ENCODE data around the gene UTF1.

DNA sequence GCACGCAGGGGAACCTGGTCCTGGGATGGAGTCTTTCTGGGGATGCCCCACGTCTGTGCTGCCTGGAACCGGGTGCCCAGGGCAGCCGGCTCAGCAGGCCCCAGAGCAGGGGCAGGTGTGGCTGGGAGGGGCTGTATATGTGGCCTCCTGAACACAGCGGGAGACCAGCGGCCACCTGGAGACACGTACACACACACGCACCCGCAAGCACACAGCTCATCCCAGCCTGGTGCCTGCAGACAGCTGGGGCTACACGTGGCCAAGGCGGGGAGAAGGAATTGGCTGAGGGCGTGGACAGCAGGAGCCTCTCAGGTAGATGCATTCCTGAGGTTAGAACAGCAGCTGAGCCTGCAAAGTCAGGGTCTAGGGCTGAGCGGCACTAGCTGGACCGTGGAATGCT lies 32.7 kb downstream of the UTF1 start:
- TF ChIP-seq, protein P1, sequence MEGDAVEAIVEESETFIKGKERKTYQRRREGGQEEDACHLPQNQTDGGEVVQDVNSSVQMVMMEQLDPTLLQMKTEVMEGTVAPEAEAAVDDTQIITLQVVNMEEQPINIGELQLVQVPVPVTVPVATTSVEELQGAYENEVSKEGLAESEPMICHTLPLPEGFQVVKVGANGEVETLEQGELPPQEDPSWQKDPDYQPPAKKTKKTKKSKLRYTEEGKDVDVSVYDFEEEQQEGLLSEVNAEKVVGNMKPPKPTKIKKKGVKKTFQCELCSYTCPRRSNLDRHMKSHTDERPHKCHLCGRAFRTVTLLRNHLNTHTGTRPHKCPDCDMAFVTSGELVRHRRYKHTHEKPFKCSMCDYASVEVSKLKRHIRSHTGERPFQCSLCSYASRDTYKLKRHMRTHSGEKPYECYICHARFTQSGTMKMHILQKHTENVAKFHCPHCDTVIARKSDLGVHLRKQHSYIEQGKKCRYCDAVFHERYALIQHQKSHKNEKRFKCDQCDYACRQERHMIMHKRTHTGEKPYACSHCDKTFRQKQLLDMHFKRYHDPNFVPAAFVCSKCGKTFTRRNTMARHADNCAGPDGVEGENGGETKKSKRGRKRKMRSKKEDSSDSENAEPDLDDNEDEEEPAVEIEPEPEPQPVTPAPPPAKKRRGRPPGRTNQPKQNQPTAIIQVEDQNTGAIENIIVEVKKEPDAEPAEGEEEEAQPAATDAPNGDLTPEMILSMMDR (IDR thresholded peaks at IDR 0.05; ENCODE audit: low read depth, low read length, poor library complexity, severe bottlenecking), result no peak
- TF ChIP-seq EZH2phosphoT487 (IDR thresholded peaks at IDR 0.05; ENCODE audit: borderline replicate concordance, low read length), result no peak

Measured in DOHH2 (cell line).